Panc1 (cell line): ENCODE results near the gene NOC2L. TPM values are rescaled to one million over a fixed set of nuclear protein-coding genes. Genes with fewer than 3 reads are reported as not detected.

Experiments used
- ATAC-seq: fragments of 200-7000 bp; cut with Tn5 transposase; 2 replicates; pipeline ENCODE4 v1.9.1; 2020; ENCODE audit warnings: mild to moderate bottlenecking, moderate library complexity
- BruUV-seq: library from RNA; stranded (reverse); fragments of 400-500 nt; replicated peaks from 2 replicates; lab custom pipeline; 2021; lab: Mats Ljungman, UMichigan
- CTCF ChIA-PET: fragments of 300-600 bp; sonication (Branson Sonifier 250); formaldehyde crosslinking; loops from one replicate; lab custom pipeline; 2022; ENCODE audit warnings: antibody characterized with exemption; lab: Charles Lee
- POLR2A ChIA-PET: fragments of 300-600 bp; sonication (Branson Sonifier 250); formaldehyde crosslinking; loops from one replicate; lab custom pipeline; 2022; ENCODE audit warnings: antibody characterized with exemption; lab: Charles Lee
- DNase-seq: peaks from one replicate; pipeline ENCODE4 v3.0.0-alpha.2; 2010; ENCODE audit warnings: low read depth, low spot score
- H3K27ac ChIP-seq: 2 replicates; pipeline ENCODE4 v1.5.1; 2011; ENCODE audit warnings: mild to moderate bottlenecking, low read length, inconsistent platforms
- H3K27me3 ChIP-seq: fragments of 200-500 bp; sonication (Bioruptor generic); 2 replicates; pipeline ENCODE4 v1.6.0; 2014; ENCODE audit warnings: low read length, inconsistent platforms; ENCODE audit not compliant: control insufficient read depth, insufficient read depth
- H3K36me3 ChIP-seq: fragments of 200-500 bp; sonication (Bioruptor generic); 2 replicates; pipeline ENCODE4 v1.5.1; 2014; ENCODE audit warnings: inconsistent platforms, mild to moderate bottlenecking, low read length, moderate library complexity; ENCODE audit not compliant: control insufficient read depth, insufficient read depth
- H3K4me1 ChIP-seq: 2 replicates; pipeline ENCODE4 v1.5.1; 2011; ENCODE audit warnings: inconsistent platforms, mild to moderate bottlenecking, low read length, moderate library complexity; ENCODE audit not compliant: control insufficient read depth, insufficient read depth
- H3K4me3 ChIP-seq, 2 experiments: 2 replicates each; pipeline ENCODE4 v1.5.1; 2011 to 2012; ENCODE audit warnings: low read depth in 2 of 2, low read length in 2 of 2, mild to moderate bottlenecking in 2 of 2, inconsistent platforms in 1 of 2, moderate library complexity in 1 of 2
- H3K9me3 ChIP-seq: fragments of 200-500 bp; sonication (Bioruptor generic); 2 replicates; pipeline ENCODE4 v1.5.1; 2014; ENCODE audit warnings: low read depth, mild to moderate bottlenecking, inconsistent platforms, low read length, moderate library complexity; ENCODE audit not compliant: control insufficient read depth, insufficient read depth
- CTCF ChIP-seq: fragments of 450-650 bp; IDR thresholded peaks from 2 replicates; pipeline ENCODE4 v1.5.1; 2017; ENCODE audit warnings: mild to moderate bottlenecking
- POLR2AphosphoS5 ChIP-seq: IDR thresholded peaks from 2 replicates; pipeline ENCODE4 v1.6.1; 2012; ENCODE audit warnings: mild to moderate bottlenecking, low read depth, low read length, moderate library complexity
- SIN3A ChIP-seq: IDR thresholded peaks from 2 replicates; pipeline ENCODE4 v1.6.1; 2012; ENCODE audit warnings: low read depth, mild to moderate bottlenecking, low read length, moderate library complexity, borderline replicate concordance; ENCODE audit not compliant: insufficient read depth
- TCF7L2 ChIP-seq: IDR thresholded peaks from 2 replicates; pipeline ENCODE4 v1.6.1; 2011; ENCODE audit warnings: mild to moderate bottlenecking, low read depth, low read length, inconsistent platforms
- in situ Hi-C: cut with HindIII; loops from 2 replicates; pipeline ENCODE4 v1.10.0; 2016; ENCODE audit warnings: low sequenced_read_pairs, low pct_unique_long_range_greater_than_20kb
- intact Hi-C: fragments of 100-400 bp; cut with micrococcal nuclease; formaldehyde crosslinking; loops from one replicate; pipeline ENCODE4 v1.10.0; 2022; ENCODE audit not compliant: unreplicated experiment
- total RNA-seq: library from RNA; stranded (reverse); gene quantifications from one replicate; pipeline ENCODE4 v1.2.1, GENCODE V29; 2021; ENCODE audit not compliant: unreplicated experiment
- TF ChIP-seq, protein P1 (sequence below), 2 experiments: IDR thresholded peaks; 2 replicates each; pipeline ENCODE4 v1.6.1; 2011 to 2012; ENCODE audit warnings: low read depth in 2 of 2, control low read depth in 1 of 2, low read length in 1 of 2, mild to moderate bottlenecking in 1 of 2, moderate library complexity in 1 of 2; ENCODE audit not compliant: insufficient read depth in 1 of 2

NOC2L gene
- total RNA-seq, 1 experiment from 2014 or later, result 193 TPM

DNA sequence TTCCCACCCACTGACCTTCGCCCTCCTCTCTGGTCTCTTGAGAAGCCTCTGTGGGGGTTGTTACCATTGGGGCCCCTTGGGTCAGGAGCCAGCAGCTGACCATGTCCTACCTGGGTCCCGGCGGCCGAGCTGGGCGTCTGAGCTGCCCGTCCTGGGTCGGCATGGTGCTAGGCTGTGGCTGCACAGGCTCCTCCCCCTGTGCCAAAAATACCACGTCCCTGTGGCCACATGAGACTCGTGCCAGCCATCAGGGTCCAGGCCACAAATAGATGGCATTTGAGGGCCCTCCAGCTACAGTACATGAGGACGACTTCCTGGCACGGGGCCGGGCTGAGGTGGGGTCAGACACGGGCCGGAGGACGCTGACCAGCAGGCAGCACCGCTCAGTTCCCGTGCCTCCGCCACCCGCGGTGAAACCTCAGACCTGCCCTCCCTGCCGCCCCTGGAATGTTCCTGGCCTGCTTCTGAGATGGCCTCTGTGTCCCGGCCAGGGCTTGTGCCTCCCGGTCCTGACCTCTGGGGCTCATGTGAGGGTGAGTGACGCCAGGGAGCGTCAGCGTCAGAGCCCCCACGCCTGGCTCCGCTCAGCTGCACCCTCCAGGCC, 23.0 kb upstream of the NOC2L start, which contains the start of gene PERM1:
Gene PERM1, minus strand, starts transcription at position 139 of the 604 bp plus-strand sequence. CDS start 1,064 bp downstream, outside the sequence.
- H3K27ac ChIP-seq, result no peak within 1 kb of the TSS
- H3K27me3 ChIP-seq, result no peaks in the 10 kb centered on the region
- POLR2A ChIA-PET, result interaction anchor here (0.5 kb wide), 1 partner anchor 301 kb away, joined by 4 read pairs; no protein-coding TSS in a partner anchor
- intact Hi-C loops (no loop called here), in situ Hi-C loops (no loop called here)
- CTCF ChIA-PET, result interaction anchor here (1.2 kb wide), 1 partner anchor 20 kb away, joined by 3 read pairs; no protein-coding TSS in a partner anchor
- no peaks in the 10 kb centered on the region for H3K9me3 ChIP-seq
- no peak for ATAC-seq
- H3K4me3 ChIP-seq, result no peak within 1 kb of the TSS
- H3K36me3 ChIP-seq, result no peaks in the 10 kb centered on the region
- DNase-seq, result no peak
- TF ChIP-seq TCF7L2 (no peak), CTCF (no peak), POLR2AphosphoS5 (no peak)
- TF ChIP-seq, protein P1, sequence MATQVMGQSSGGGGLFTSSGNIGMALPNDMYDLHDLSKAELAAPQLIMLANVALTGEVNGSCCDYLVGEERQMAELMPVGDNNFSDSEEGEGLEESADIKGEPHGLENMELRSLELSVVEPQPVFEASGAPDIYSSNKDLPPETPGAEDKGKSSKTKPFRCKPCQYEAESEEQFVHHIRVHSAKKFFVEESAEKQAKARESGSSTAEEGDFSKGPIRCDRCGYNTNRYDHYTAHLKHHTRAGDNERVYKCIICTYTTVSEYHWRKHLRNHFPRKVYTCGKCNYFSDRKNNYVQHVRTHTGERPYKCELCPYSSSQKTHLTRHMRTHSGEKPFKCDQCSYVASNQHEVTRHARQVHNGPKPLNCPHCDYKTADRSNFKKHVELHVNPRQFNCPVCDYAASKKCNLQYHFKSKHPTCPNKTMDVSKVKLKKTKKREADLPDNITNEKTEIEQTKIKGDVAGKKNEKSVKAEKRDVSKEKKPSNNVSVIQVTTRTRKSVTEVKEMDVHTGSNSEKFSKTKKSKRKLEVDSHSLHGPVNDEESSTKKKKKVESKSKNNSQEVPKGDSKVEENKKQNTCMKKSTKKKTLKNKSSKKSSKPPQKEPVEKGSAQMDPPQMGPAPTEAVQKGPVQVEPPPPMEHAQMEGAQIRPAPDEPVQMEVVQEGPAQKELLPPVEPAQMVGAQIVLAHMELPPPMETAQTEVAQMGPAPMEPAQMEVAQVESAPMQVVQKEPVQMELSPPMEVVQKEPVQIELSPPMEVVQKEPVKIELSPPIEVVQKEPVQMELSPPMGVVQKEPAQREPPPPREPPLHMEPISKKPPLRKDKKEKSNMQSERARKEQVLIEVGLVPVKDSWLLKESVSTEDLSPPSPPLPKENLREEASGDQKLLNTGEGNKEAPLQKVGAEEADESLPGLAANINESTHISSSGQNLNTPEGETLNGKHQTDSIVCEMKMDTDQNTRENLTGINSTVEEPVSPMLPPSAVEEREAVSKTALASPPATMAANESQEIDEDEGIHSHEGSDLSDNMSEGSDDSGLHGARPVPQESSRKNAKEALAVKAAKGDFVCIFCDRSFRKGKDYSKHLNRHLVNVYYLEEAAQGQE (IDR thresholded peaks at IDR 0.05; ENCODE audit: insufficient read depth in 1 of 2, low read depth in 2 of 2, low read length in 1 of 2), result no peak
- no TSS peak for BruUV-seq
- no peaks in the 10 kb centered on the region; the same call in 1 of the 2 replicates for H3K4me1 ChIP-seq

DNA sequence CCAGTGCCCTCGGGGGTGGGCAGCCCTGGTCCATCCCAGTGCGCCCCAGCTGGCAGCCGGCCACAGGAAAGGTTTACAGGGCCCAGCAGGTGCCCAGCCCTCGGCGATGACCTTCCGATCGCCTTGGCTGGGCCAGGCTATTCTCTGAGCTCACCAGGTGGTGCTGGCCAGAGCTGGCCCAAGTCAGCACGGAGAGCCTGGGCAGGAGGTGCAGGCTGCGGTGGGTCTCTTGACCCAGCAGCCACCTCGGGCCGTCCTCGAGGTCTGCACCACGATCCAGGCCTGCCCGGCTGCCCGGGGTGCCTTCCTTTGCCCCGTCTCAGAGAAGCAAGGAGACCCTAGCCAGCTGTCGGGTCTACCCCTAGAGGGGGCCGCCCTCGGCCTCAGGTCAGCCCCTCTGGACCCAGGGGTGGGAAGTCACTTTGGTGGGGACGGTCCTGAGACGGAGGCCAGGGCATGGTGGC, 22.5 kb upstream of the NOC2L start:
- Histone ChIP-seq H3K9me3 (no peaks in the 10 kb centered on the region), H3K27me3 (no peaks in the 10 kb centered on the region), H3K4me1 (no peaks in the 10 kb centered on the region; the same call in 1 of the 2 replicates), H3K27ac (no peak overlapping the region), H3K36me3 (no peaks in the 10 kb centered on the region), H3K4me3 (no peak overlapping the region)
- CTCF ChIA-PET, result interaction anchor here (1.2 kb wide), 1 partner anchor 21 kb away, joined by 3 read pairs; no protein-coding TSS in a partner anchor
- TF ChIP-seq TCF7L2, result no peak
- TF ChIP-seq CTCF, result no peak
- no peak for TF ChIP-seq SIN3A
- TF ChIP-seq, protein P1 (IDR thresholded peaks at IDR 0.05; ENCODE audit: insufficient read depth in 1 of 2, low read depth in 2 of 2, low read length in 1 of 2), result no peak; a peak in 1 of 4 replicates
- TF ChIP-seq POLR2AphosphoS5, result no peak
- DNase-seq, result no peak
- no TSS peak for BruUV-seq
- ATAC-seq, result no peak
- intact Hi-C loops, result no loop called here
- POLR2A ChIA-PET, result no interaction called here
- in situ Hi-C loops, result no loop called here
